NCI-H2196 treated with DMSO at 0.1 percent for 48 hours (cell line): ENCODE measurements around the gene PNMA5.

Source experiments
- DNase-seq: peaks from one replicate; lab custom pipeline; 2025; ENCODE audit not compliant: unreplicated experiment; lab: John Stamatoyannopoulos, UW

Gene PNMA5

DNA sequence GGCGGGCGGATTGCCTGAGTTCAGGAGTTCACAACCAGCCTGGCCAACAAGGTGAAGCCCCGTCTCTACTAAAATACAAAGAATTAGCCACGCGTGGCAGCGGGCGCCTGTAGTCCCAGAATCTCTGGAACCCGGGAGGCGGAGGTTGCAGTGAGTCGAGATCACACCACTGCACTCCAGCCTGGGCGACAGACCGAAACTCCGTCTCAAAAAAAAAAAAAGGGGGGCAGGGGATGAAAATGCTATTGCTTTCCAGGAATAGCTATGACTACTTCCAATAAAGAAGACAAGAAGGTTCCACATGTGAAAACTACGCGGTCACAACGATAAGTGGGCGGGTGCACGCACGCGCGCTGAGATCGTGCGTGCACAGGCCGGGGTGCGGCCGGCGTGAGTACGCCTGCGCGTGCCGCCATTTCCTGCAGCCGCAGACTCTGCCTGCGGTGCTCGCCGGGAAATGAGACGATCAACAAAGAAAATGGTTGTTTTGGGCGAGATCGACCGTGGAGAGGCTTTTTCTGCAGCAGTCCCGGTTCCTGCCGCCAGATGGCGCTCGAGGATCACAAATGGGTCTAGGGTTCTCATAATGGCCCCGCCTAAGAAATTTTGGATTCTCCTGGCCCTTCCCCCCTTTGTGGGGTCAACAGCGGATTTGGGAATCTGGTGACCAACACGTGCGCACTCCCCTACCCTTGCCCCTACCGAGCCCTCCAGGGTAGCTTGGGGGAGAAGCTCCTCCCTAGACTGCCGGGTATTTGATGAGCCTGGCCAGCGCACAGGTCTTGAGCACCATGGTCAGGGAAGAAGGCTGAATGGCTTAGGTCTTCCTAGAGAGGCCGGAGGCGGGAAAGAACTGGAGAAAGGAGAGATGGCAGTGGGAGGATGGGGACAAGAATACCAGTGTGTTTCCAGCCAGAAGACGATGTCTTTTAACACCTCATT is 35.1 kb downstream of the PNMA5 start:
- DNase-seq: peak; percentile 42

DNA sequence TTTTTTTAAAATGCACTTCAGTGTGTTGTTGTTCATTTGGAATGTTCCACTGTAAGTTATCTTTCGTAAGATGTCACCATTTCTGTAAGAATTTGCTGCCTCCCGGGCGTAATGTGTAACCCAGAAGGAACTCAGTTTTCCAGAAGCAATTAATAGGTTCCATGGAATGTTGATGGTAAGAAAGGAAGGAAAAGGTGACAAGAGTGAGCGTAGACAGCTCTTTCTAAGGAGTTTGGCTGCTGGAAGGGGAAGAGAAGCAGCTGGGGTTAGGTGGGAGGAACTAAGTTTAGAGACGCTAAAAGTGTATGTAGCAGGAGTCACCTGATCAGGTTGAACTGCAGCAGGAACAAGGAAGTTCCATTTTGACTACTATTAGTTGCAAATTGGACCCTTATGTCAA is 35.9 kb downstream of the PNMA5 start:
- no peak for DNase-seq

GRCh38 chrX:152950786-152951185 is 43.1 kb downstream of the PNMA5 start:
- DNase-seq: no peak

- no peak for DNase-seq
These were observed 44.8 kb downstream of the PNMA5 start for GRCh38 chrX:152949114-152949513.

DNA sequence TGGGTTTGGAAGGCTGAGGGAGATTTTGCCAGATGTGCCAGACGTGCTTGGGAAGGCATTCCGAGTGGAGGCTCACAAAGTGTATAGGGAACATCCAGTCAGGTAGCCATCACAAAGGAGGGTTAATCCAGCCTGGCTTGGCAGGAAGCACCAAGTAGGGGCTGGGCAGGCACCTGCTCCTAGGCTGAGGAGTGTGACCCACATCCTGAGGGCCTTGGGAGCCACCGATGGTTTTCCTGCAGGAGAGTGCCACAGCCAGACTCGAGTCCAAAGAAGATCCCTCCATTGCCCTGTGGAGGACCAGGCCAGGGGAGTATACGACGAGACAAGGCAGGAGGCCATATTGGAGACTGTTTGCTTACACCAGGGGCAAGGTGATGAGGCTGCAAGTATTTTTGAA is 47.2 kb downstream of the PNMA5 start:
- DNase-seq: no peak

- no peak for DNase-seq
These were observed 48.6 kb downstream of the PNMA5 start for GRCh38 chrX:152945021-152945979.

DNA sequence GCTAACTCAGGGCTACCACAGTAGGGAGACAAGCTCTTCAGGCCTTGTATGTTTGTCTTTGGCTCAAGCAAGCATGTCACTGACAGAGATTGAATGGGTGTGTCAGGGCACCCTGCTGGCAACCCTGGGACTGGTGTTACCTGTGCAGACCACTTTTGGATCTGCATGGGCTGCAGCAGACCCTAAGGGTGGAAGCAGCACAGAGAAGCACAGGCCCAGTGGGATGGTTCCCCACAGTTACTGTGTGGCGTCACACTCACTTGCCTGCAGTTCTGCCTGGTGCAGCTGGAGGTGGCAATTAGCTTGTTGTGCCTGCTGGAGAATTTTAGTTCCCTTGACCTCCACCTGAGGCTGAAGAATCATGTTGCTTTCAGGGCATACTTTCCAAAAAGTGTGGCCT is 50.1 kb downstream of the PNMA5 start:
- no peak for DNase-seq

DNA sequence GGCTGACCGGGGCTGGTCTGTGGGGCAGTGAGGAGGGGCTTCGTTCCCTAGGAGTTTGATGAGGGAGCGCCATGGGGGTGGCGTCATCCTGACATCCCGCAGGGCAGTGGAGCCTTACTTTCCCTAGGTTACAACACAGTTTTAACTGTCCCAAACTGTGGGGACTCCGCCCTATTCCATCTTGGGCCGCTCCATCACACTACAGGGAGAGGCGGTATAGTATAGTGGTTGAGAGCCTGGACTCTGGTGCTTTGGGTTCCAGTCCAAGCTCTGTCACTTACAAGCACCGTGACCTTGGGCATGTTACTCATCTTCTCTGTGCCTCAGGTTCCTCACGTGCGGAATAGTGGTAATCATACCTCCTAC is 51.9 kb downstream of the PNMA5 start:
- DNase-seq: no peak

GRCh38 chrX:152941328-152942076 is 52.4 kb downstream of the PNMA5 start:
- peak; percentile 75 for DNase-seq
